Fibroblast of lung (primary cell): ENCODE results near the gene SMOC2. TPM values are rescaled to one million over a fixed set of nuclear protein-coding genes. Genes with fewer than 3 reads are reported as not detected.

Experiments
- DNase-seq, 2 donors: peaks; one replicate each; pipeline versions ENCODE4 v3.0.0 to v3.0.0-alpha.2; 2010; ENCODE audit warnings: low read depth in 2 of 2
- H2AFZ ChIP-seq: 2 replicates; pipeline ENCODE4 v1.5.1; 2012; ENCODE audit warnings: low read length, control low read depth, inconsistent platforms
- H3K27ac ChIP-seq: 2 replicates; pipeline ENCODE4 v1.5.1; 2011; ENCODE audit warnings: low read length, control low read depth; ENCODE audit not compliant: insufficient read depth
- H3K27me3 ChIP-seq: 2 replicates; pipeline ENCODE4 v1.5.1; 2011; ENCODE audit warnings: mild to moderate bottlenecking, low read length; ENCODE audit not compliant: control insufficient read depth, insufficient read depth
- H3K36me3 ChIP-seq: 2 replicates; pipeline ENCODE4 v1.5.1; 2011; ENCODE audit warnings: low read length; ENCODE audit not compliant: control insufficient read depth, insufficient read depth
- H3K4me1 ChIP-seq: 2 replicates; pipeline ENCODE4 v1.5.1; 2011; ENCODE audit warnings: low read length; ENCODE audit not compliant: control insufficient read depth, insufficient read depth; ENCODE audit errors: extremely low read depth
- H3K4me2 ChIP-seq: 2 replicates; pipeline ENCODE4 v1.5.1; 2011; ENCODE audit warnings: low read length, control low read depth; ENCODE audit not compliant: insufficient read depth; ENCODE audit errors: extremely low read depth
- H3K4me3 ChIP-seq, 4 experiments: fragments of 200-600 bp in 1 of 4; sonication (generic) in 1 of 4; replicated peaks in 1 of 4; 2 replicates each; pipeline ENCODE4 v1.5.1; 2011 to 2016; ENCODE audit warnings: low read length in 4 of 4, low read depth in 3 of 4, mild to moderate bottlenecking in 3 of 4, control low read depth in 2 of 4, inconsistent platforms in 1 of 4, mixed read lengths in 1 of 4; ENCODE audit not compliant: insufficient read depth in 1 of 4; ENCODE audit errors: control extremely low read depth in 1 of 4
- H3K79me2 ChIP-seq: 2 replicates; pipeline ENCODE4 v1.5.1; 2012; ENCODE audit warnings: mild to moderate bottlenecking, low read length, inconsistent platforms; ENCODE audit not compliant: control insufficient read depth, insufficient read depth
- H3K9ac ChIP-seq: 2 replicates; pipeline ENCODE4 v1.5.1; 2011; ENCODE audit warnings: mild to moderate bottlenecking, low read length, control low read depth; ENCODE audit not compliant: insufficient read depth
- H3K9me3 ChIP-seq: 2 replicates; pipeline ENCODE4 v1.5.1; 2012; ENCODE audit warnings: low read depth, low read length; ENCODE audit not compliant: control insufficient read depth, insufficient read depth
- H4K20me1 ChIP-seq: 2 replicates; pipeline ENCODE4 v1.5.1; 2011; ENCODE audit warnings: low read length; ENCODE audit not compliant: control insufficient read depth, insufficient read depth; ENCODE audit errors: extremely low read depth
- CTCF ChIP-seq, 2 donors: IDR thresholded peaks in 1 of 2; conservative IDR thresholded peaks in 1 of 2; 1 replicate in 1 of 2; 2 replicates in 1 of 2; pipeline ENCODE4 v1.5.1; 2011 to 2012; ENCODE audit warnings: low read length in 2 of 2, control low read depth in 1 of 2, inconsistent platforms in 1 of 2, low read depth in 1 of 2, mild to moderate bottlenecking in 1 of 2
- EZH2 ChIP-seq: IDR thresholded peaks from 2 replicates; pipeline ENCODE4 v1.5.1; 2012; ENCODE audit warnings: low read length, control low read depth, mild to moderate bottlenecking; ENCODE audit errors: missing control alignments
- polyA plus RNA-seq, 2 donors: library from polyadenylated mRNA; depleted of rRNA in 1 of 2; stranded (reverse) in 1 of 2; unstranded in 1 of 2; fragments of >200 nt; gene quantifications; 2 replicates each; pipeline ENCODE4 v1.2.1, GENCODE V29; 2011 to 2012; ENCODE audit warnings: missing spikeins in 1 of 2
- total RNA-seq: library from RNA; depleted of rRNA; stranded (reverse); fragments of >200 nt; gene quantifications from 2 replicates; pipeline ENCODE4 v1.2.1, GENCODE V29; 2014

SMOC2 gene
- total and polyA plus RNA-seq, 2 donors (not counting 1 experiment from before 2014, with no cell fraction given) = not detected

- no peaks in the 10 kb centered on the region for H3K27me3 ChIP-seq
- no peak overlapping the region for H3K4me2 ChIP-seq
- TF ChIP-seq CTCF (conservative IDR thresholded peaks at IDR 0.05 in 1 of 2, IDR thresholded peaks at IDR 0.05 in 1 of 2; ENCODE audit: low read depth in 1 of 2, low read length in 2 of 2) = no peak
- TF ChIP-seq EZH2 = no peak
- no peak overlapping the region for H3K27ac ChIP-seq
- no peaks in the 10 kb centered on the region for H3K36me3 ChIP-seq
- no peak overlapping the region for H3K9ac ChIP-seq
- no peak overlapping the region for H3K4me3 ChIP-seq
- no peaks in the 10 kb centered on the region for H3K4me1 ChIP-seq
- H2AFZ ChIP-seq = no peak overlapping the region
- no peak for DNase-seq
- H3K9me3 ChIP-seq = no peaks in the 10 kb centered on the region
- no peaks in the 10 kb centered on the region for H3K79me2 ChIP-seq
- no peaks in the 10 kb centered on the region for H4K20me1 ChIP-seq
These were observed 98.2 kb downstream of the SMOC2 start for GRCh38 chr6:168538892-168539811.

DNA sequence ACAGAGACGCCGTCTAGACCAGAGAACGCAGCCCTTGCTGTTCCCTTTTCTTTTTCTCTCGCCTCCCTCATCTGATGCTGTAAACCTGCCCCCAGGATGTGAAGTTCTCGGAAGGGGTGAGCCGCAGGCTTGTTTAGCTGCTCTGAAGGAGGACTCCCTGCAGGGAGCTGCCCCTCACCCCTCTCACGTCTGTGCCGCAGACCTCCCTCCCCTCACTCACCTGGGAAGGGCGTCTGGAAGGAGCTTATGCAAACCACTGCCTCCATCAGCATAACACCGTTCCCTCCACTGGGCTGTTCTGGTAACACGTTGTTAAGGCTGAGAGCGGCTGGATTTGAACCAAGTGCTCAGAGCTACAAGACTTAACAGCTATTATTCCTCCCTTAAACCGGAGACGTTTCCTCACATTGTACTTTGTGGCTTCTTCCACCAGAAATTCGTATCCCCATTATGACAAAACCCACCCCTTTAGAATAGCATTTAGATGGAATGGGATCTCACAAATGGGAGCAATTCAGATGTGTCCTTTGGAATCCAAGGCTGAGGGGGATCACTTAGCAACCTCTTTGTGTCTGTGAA, 99.8 kb downstream of the SMOC2 start:
- DNase-seq = no peak
- Histone ChIP-seq H4K20me1 (no peaks in the 10 kb centered on the region), H3K36me3 (no peaks in the 10 kb centered on the region), H3K79me2 (no peaks in the 10 kb centered on the region), H2AFZ (no peak overlapping the region), H3K4me1 (no peaks in the 10 kb centered on the region), H3K9ac (no peak overlapping the region), H3K27me3 (no peaks in the 10 kb centered on the region), H3K4me3 (no peak overlapping the region), H3K9me3 (no peaks in the 10 kb centered on the region), H3K27ac (no peak overlapping the region), H3K4me2 (no peak overlapping the region)
- TF ChIP-seq EZH2 = no peak
- no peak for TF ChIP-seq CTCF (conservative IDR thresholded peaks at IDR 0.05 in 1 of 2, IDR thresholded peaks at IDR 0.05 in 1 of 2; ENCODE audit: low read depth in 1 of 2, low read length in 2 of 2)

DNA sequence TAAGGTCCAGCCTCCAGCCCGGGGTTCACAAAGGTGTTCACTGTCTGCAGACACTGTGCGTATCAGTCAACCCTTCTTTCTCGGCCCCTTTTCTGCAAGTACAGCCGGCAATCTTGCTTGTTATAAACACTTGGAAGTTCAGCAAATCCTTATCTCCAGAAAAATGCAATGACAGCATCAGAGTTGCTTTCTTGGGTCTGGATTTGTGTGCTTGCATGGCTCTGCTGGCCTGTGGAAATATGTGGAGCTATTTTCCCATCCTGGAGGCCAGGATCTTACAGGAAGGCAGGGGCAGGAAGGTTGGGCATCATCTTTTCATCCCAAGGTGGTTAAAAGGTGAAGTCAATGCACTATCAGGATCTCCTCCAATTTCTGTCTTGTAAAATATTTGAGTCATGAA, 100.3 kb downstream of the SMOC2 start:
- H3K79me2 ChIP-seq = no peaks in the 10 kb centered on the region
- no peaks in the 10 kb centered on the region for H3K4me1 ChIP-seq
- no peak for DNase-seq
- no peaks in the 10 kb centered on the region for H4K20me1 ChIP-seq
- no peaks in the 10 kb centered on the region for H3K9me3 ChIP-seq
- no peak overlapping the region for H3K4me2 ChIP-seq
- no peak overlapping the region for H3K4me3 ChIP-seq
- H3K27me3 ChIP-seq = no peaks in the 10 kb centered on the region
- H3K27ac ChIP-seq = no peak overlapping the region
- H3K9ac ChIP-seq = no peak overlapping the region
- no peak for TF ChIP-seq EZH2
- no peak overlapping the region for H2AFZ ChIP-seq
- H3K36me3 ChIP-seq = no peaks in the 10 kb centered on the region
